Prostate gland (tissue), 1 donor: ENCODE results near the gene GANC.

Experiments used
- POLR2A ChIP-seq: fragments of 450-650 bp; IDR thresholded peaks from one replicate; pipeline ENCODE4 v1.6.1; 2016; ENCODE audit warnings: antibody characterized with exemption, mild to moderate bottlenecking
- POLR2AphosphoS5 ChIP-seq: sonication (generic); formaldehyde crosslinking; IDR thresholded peaks from one replicate; pipeline ENCODE4 v1.6.1; 2017; ENCODE audit warnings: antibody characterized with exemption

DNA sequence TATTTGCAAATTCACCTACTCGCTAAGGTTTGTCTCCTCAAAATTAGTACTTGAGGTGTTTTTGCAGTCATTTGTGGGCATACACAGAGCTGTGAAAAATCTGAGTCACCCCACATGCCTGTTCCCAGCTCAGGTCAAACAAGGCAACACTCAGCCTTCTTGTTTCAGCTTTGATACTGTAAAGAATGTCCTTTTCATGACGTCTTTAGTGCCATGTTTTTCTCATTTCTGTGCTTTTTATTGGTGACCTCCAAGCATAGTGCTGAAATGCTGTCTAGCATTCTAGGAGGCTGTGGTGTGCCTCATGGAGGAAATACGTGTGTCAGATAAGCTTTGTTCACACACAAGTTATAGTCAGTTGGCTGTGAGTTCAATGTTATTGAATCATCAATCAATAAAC, 95.1 kb downstream of the GANC start:
- TF ChIP-seq POLR2A (no peak), POLR2AphosphoS5 (no peak)
